ENCODE measurements around the gene MYRF.

- TF ChIP-seq POLR2A (IDR thresholded peaks at IDR 0.05) = no peak
- no peak for TF ChIP-seq CTCF (IDR thresholded peaks at IDR 0.05)
These were observed 30.4 kb downstream of the MYRF start for GRCh38 chr11:61782841-61783240.

Data from thyroid gland (tissue), 4 donors.